ENCODE measurements around the gene YPEL3. TPM values are rescaled to one million over a fixed set of nuclear protein-coding genes. Genes with fewer than 3 reads are reported as not detected.
A peak's percentile ranks its signal among the peaks of the same experiment; 100 is the strongest.

Gene YPEL3
- total RNA-seq, 1 donor from 2014 or later = 57.9 TPM

DNA sequence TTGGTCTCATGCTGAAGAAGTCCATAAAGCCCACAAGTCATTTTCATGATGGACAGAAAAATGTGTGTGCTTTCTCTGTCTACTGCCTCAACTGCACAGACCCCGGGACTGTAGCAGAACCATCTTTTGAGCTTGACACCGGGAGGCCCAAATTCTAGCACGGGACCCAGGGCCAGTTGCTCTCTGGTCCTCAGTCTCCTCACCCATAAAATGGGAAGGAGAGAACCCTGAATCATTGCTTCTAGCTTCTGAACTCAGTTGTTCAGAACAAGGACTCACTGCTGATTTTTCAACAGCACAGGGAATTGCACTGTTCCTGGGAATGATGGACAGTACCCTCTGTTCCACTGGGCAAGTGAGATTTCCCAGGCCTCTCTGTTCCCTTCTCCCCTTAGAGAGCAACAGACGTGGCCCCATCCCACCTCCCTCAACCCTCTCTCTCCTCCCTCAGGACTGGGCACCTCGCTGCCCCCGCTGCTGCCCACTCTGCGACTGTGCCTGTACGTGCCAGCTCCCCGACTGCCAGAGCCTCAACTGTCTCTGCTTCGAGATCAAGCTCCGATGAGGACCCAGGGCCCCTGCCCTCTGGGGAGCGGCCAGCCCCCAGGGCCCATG, 32.6 kb downstream of the YPEL3 start:
- Mint-ChIP-seq H3K4me1 (ENCODE audit: low read depth, unreplicated experiment) (peaks cover 18% of the 10 kb centered on the region), H3K36me3 (ENCODE audit: unreplicated experiment) (no peaks in the 10 kb centered on the region), H3K27ac (ENCODE audit: unreplicated experiment) (no peak overlapping the region), H3K9me3 (ENCODE audit: unreplicated experiment) (peaks cover 5% of the 10 kb centered on the region), H3K27me3 (ENCODE audit: unreplicated experiment) (peaks cover 11% of the 10 kb centered on the region), H3K4me3 (ENCODE audit: unreplicated experiment) (no peak overlapping the region)
- DNase-seq = no peak
- TF ChIP-seq, protein P1, sequence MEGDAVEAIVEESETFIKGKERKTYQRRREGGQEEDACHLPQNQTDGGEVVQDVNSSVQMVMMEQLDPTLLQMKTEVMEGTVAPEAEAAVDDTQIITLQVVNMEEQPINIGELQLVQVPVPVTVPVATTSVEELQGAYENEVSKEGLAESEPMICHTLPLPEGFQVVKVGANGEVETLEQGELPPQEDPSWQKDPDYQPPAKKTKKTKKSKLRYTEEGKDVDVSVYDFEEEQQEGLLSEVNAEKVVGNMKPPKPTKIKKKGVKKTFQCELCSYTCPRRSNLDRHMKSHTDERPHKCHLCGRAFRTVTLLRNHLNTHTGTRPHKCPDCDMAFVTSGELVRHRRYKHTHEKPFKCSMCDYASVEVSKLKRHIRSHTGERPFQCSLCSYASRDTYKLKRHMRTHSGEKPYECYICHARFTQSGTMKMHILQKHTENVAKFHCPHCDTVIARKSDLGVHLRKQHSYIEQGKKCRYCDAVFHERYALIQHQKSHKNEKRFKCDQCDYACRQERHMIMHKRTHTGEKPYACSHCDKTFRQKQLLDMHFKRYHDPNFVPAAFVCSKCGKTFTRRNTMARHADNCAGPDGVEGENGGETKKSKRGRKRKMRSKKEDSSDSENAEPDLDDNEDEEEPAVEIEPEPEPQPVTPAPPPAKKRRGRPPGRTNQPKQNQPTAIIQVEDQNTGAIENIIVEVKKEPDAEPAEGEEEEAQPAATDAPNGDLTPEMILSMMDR (IDR thresholded peaks at IDR 0.05; ENCODE audit: partially characterized antibody, unreplicated experiment) = no peak

DNA sequence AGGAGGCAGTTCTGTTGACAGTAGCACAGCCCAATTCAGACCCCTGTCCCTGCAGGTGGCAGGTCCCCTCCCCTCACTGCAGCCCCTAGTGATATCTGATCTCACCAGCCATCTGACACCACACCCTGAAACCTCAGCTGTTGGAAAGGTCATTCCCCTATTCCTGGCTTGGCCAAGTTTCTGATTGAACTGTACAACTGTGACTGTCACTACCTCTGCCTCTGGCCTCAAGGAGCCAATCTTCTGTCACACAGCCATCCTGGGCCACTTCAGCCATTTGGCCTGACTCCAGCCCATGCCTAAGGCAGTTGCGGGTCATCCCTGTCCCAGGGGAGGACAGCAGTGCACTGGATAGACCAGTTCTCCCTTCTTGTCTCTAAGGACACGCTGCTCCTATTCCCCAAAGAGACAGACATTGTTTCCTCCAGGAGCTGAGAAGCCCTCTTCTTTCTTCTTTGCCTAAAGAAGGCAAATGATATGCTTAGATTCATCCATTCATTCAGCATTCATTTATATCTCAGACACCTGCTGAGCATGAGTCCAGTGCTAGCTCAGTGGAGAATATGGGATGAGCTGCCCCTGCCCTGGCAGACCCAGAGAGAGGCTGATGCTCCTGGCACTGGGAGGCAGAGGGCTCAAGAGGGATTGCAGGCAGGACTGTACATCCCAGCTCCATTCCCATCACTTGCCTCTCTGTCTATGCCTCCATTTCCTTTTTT, 35.0 kb downstream of the YPEL3 start:
- Mint-ChIP-seq H3K27ac (ENCODE audit: unreplicated experiment) (peak overlapping the region; percentile 97), H3K36me3 (ENCODE audit: unreplicated experiment) (no peaks in the 10 kb centered on the region), H3K4me1 (ENCODE audit: low read depth, unreplicated experiment) (peaks cover 12% of the 10 kb centered on the region), H3K4me3 (ENCODE audit: unreplicated experiment) (peak overlapping the region; percentile 82), H3K27me3 (ENCODE audit: unreplicated experiment) (peaks cover 13% of the 10 kb centered on the region), H3K9me3 (ENCODE audit: unreplicated experiment) (peaks cover 5% of the 10 kb centered on the region)
- TF ChIP-seq, protein P1 (IDR thresholded peaks at IDR 0.05; ENCODE audit: partially characterized antibody, unreplicated experiment) = no peak
- DNase-seq = peak; percentile 50

DNA sequence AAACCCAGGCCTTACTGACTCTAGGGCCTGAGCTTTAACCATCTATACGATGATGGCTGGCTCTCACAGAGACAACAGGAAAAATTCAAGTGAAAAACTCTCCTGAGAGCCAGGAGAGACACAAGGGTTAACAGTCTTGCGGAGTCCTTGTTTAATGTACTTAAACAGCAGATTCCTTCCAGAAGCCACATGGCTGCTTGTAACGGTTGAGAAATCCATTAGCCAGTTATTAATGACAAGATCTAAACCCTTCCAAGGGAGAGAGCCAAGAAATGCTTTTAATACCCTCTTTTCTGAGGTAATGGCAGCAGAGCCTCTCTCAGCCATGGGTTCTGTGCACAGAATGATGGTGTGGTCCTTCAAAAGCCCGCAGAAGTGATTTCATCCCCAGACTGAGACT, 35.7 kb downstream of the YPEL3 start:
- Mint-ChIP-seq H3K27me3 (ENCODE audit: unreplicated experiment) (peaks cover 12% of the 10 kb centered on the region), H3K4me1 (ENCODE audit: low read depth, unreplicated experiment) (peaks cover 12% of the 10 kb centered on the region), H3K4me3 (ENCODE audit: unreplicated experiment) (peak overlapping the region; percentile 82), H3K9me3 (ENCODE audit: unreplicated experiment) (peaks cover 6% of the 10 kb centered on the region), H3K36me3 (ENCODE audit: unreplicated experiment) (no peaks in the 10 kb centered on the region), H3K27ac (ENCODE audit: unreplicated experiment) (peak overlapping the region; percentile 97)
- DNase-seq = no peak
- TF ChIP-seq, protein P1 (IDR thresholded peaks at IDR 0.05; ENCODE audit: partially characterized antibody, unreplicated experiment) = no peak

DNA sequence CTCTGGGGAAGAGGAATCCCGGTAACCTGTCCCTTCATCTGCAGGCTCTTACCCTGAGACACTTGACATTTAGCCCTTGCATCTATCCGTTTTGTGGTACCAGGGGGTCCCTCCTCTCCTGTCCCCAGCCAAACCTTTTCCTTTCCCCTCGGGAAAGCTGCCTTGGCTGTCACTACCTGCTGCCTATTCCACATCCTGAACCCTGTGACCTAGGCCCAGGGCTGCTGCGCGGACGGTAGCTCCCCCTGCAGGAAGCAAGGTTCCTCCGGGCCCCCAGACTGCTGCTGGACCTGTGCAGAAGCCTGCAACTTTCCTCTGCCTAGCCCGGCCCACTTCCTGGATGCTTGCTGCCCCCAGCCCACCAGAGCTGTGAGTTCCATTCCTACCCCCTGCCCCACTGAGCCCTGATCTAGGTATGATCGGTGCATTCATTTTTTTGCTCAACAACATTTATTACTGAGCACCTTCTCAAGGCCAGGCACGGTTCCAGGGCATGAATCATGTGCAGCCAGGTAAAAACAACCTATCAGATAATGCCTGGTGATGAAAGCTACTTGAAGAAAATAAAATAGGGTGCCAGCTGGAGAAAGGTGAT, 41.0 kb downstream of the YPEL3 start:
- peak; percentile 79 for DNase-seq
- TF ChIP-seq, protein P1 (IDR thresholded peaks at IDR 0.05; ENCODE audit: partially characterized antibody, unreplicated experiment) = peak; percentile 43
- Mint-ChIP-seq H3K36me3 (ENCODE audit: unreplicated experiment) (no peaks in the 10 kb centered on the region), H3K27ac (ENCODE audit: unreplicated experiment) (no peak overlapping the region), H3K27me3 (ENCODE audit: unreplicated experiment) (peaks cover 9% of the 10 kb centered on the region), H3K4me3 (ENCODE audit: unreplicated experiment) (no peak overlapping the region), H3K4me1 (ENCODE audit: low read depth, unreplicated experiment) (peaks cover 2% of the 10 kb centered on the region), H3K9me3 (ENCODE audit: unreplicated experiment) (peaks cover 5% of the 10 kb centered on the region)

DNA sequence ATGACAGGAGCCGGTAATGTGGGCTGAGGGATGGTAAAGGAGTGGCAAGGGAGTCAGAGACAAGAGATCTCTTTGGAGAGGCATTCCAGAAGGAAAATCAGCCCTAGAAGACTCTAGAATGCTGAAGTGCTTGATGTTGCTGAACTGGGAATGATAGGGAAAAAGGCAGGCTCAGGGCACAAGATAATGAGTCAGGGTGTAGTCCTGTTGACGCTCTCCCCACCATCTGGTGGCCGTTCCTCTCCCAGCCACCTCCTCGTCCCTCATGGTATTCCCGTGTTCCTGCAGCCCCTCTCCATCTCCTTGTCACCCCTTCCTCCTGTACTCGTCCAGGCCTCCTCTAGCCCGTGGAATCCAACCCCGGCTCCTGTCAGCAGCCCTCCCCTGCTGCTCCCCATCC, 41.6 kb downstream of the YPEL3 start:
- TF ChIP-seq, protein P1 (IDR thresholded peaks at IDR 0.05; ENCODE audit: partially characterized antibody, unreplicated experiment) = no peak
- Mint-ChIP-seq H3K9me3 (ENCODE audit: unreplicated experiment) (peaks cover 5% of the 10 kb centered on the region), H3K27ac (ENCODE audit: unreplicated experiment) (no peak overlapping the region), H3K4me1 (ENCODE audit: low read depth, unreplicated experiment) (peaks cover 2% of the 10 kb centered on the region), H3K4me3 (ENCODE audit: unreplicated experiment) (peak overlapping the region; percentile 64), H3K36me3 (ENCODE audit: unreplicated experiment) (no peaks in the 10 kb centered on the region), H3K27me3 (ENCODE audit: unreplicated experiment) (peaks cover 12% of the 10 kb centered on the region)
- no peak for DNase-seq
